ENCODE data around the gene ENO4. TPM values are rescaled to one million over a fixed set of nuclear protein-coding genes. Genes with fewer than 3 reads are reported as not detected.

Gene ENO4
- total RNA-seq, 4 donors from 2014 or later = 0.17 to 1.1 (median 0.29) TPM; not detected in 1

GRCh38 chr10:116819999-116820677, 29.2 kb upstream of the ENO4 start:
- no peaks in the 10 kb centered on the region for H3K4me1 ChIP-seq
- TF ChIP-seq CTCF (IDR thresholded peaks at IDR 0.05) = no peak
- no peak for TF ChIP-seq POLR2AphosphoS5 (IDR thresholded peaks at IDR 0.05)
- no peak for TF ChIP-seq EP300 (IDR thresholded peaks at IDR 0.05)
- no peak for TF ChIP-seq POLR2A (IDR thresholded peaks at IDR 0.05; ENCODE audit: low read depth)
- H3K27me3 ChIP-seq = peaks cover 0 to 66% (median 0%) of the 10 kb centered on the region in 4 donors
- WGBS = 80% methylated on average over 6 of the region's 6 CpGs
- intact Hi-C loops (cut with DNase I) = no loop called here
- no peak overlapping the region for H3K4me3 ChIP-seq
- peaks cover 0 to 13% (median 0%) of the 10 kb centered on the region in 4 donors for H3K36me3 ChIP-seq
- H3K9me3 ChIP-seq = peaks cover 0 to 4% (median 0%) of the 10 kb centered on the region in 4 donors
- no peak overlapping the region for H3K27ac ChIP-seq (replicated peaks in 1 of 4)
- DNase-seq (ENCODE audit: extremely low spot score) = no peak

GRCh38 chr10:116825901-116826300, 23.4 kb upstream of the ENO4 start:
- intact Hi-C loops (cut with DNase I) = no loop called here
- Histone ChIP-seq H3K27me3 (peaks cover 0 to 12% (median 0%) of the 10 kb centered on the region in 4 donors), H3K4me3 (no peak overlapping the region), H3K4me1 (no peaks in the 10 kb centered on the region), H3K9me3 (no peaks in the 10 kb centered on the region), H3K27ac (replicated peaks in 1 of 4) (no peak overlapping the region), H3K36me3 (peaks cover 0 to 28% (median 0%) of the 10 kb centered on the region in 4 donors)
- no peak for DNase-seq (ENCODE audit: extremely low spot score)
- TF ChIP-seq CTCF (IDR thresholded peaks at IDR 0.05) (no peak), POLR2AphosphoS5 (IDR thresholded peaks at IDR 0.05) (no peak), EP300 (IDR thresholded peaks at IDR 0.05) (no peak), POLR2A (IDR thresholded peaks at IDR 0.05; ENCODE audit: low read depth) (no peak)
- WGBS = 70% methylated on average over 7 of the region's 7 CpGs

- H3K4me3 ChIP-seq = no peak overlapping the region
- TF ChIP-seq CTCF (IDR thresholded peaks at IDR 0.05) (no peak), POLR2A (IDR thresholded peaks at IDR 0.05; ENCODE audit: low read depth) (no peak), POLR2AphosphoS5 (IDR thresholded peaks at IDR 0.05) (no peak), EP300 (IDR thresholded peaks at IDR 0.05) (no peak)
- no peaks in the 10 kb centered on the region for H3K4me1 ChIP-seq
- DNase-seq (ENCODE audit: extremely low spot score) = no peak
- intact Hi-C loops (cut with DNase I) = no loop called here
- 97% methylated on average over 7 of the region's 7 CpGs for WGBS
- H3K27ac ChIP-seq (replicated peaks in 1 of 4) = no peak overlapping the region
- no peaks in the 10 kb centered on the region for H3K9me3 ChIP-seq
- peaks cover 0 to 3% (median 0%) of the 10 kb centered on the region in 4 donors for H3K27me3 ChIP-seq
- peaks cover 0 to 30% (median 0%) of the 10 kb centered on the region in 4 donors for H3K36me3 ChIP-seq
These were observed 22.5 kb upstream of the ENO4 start for GRCh38 chr10:116826803-116827202.

- H3K4me1 ChIP-seq = no peaks in the 10 kb centered on the region
- no peak for DNase-seq (ENCODE audit: extremely low spot score)
- H3K27ac ChIP-seq (replicated peaks in 1 of 4) = no peak overlapping the region
- H3K9me3 ChIP-seq = no peaks in the 10 kb centered on the region
- peaks cover 0 to 28% (median under 1%) of the 10 kb centered on the region in 4 donors for H3K36me3 ChIP-seq
- H3K27me3 ChIP-seq = no peaks in the 10 kb centered on the region
- no peak for TF ChIP-seq POLR2A (IDR thresholded peaks at IDR 0.05; ENCODE audit: low read depth)
- TF ChIP-seq EP300 (IDR thresholded peaks at IDR 0.05) = no peak
- no peak for TF ChIP-seq CTCF (IDR thresholded peaks at IDR 0.05)
- TF ChIP-seq POLR2AphosphoS5 (IDR thresholded peaks at IDR 0.05) = no peak
- 85% methylated on average over 10 of the region's 11 CpGs for WGBS
- intact Hi-C loops (cut with DNase I) = no loop called here
- no peak overlapping the region for H3K4me3 ChIP-seq
These were observed 22.1 kb upstream of the ENO4 start for GRCh38 chr10:116827214-116827671.
